SK-MEL-5 (cell line): ENCODE data around the gene PNN. TPM values are rescaled to one million over a fixed set of nuclear protein-coding genes. Genes with fewer than 3 reads are reported as not detected.
"Not testable (repeated sequence)": the region's sequence is repeated elsewhere in the genome, so short reads cannot be mapped to it uniquely, and the experiment has no call there.

Source experiments
- DNase-seq: peaks from one replicate; pipeline ENCODE4 v3.0.0-alpha.2; 2016; ENCODE audit warnings: low read depth, low spot score
- in situ Hi-C: cut with HindIII; loops from 2 replicates; pipeline ENCODE4 v1.10.0; 2016; ENCODE audit warnings: low sequenced_read_pairs, high pct_unique_total_duplicates, low pct_unique_long_range_greater_than_20kb
- polyA plus RNA-seq, 2 experiments: library from polyadenylated mRNA; depleted of rRNA; stranded (reverse); fragments of >200 nt; gene quantifications; 2 replicates each; pipeline ENCODE4 v1.2.3, GENCODE V29; 2015
- total RNA-seq: library from RNA; depleted of rRNA; stranded (reverse); fragments of >200 nt; shearing (Covaris generic); gene quantifications from 2 replicates; pipeline ENCODE4 v1.2.3, GENCODE V29; 2014; rRNA removed

The PNN gene
- total RNA-seq = 15.4 and 19.0 TPM in 2 replicates
- 17.5 and 19.0 TPM in 2 replicates for polyA plus RNA-seq (2015; cell fraction: cytosol; rRNA removed)
- polyA plus RNA-seq (2015; cell fraction: nucleus; rRNA removed) = 134 and 146 TPM in 2 replicates

DNA sequence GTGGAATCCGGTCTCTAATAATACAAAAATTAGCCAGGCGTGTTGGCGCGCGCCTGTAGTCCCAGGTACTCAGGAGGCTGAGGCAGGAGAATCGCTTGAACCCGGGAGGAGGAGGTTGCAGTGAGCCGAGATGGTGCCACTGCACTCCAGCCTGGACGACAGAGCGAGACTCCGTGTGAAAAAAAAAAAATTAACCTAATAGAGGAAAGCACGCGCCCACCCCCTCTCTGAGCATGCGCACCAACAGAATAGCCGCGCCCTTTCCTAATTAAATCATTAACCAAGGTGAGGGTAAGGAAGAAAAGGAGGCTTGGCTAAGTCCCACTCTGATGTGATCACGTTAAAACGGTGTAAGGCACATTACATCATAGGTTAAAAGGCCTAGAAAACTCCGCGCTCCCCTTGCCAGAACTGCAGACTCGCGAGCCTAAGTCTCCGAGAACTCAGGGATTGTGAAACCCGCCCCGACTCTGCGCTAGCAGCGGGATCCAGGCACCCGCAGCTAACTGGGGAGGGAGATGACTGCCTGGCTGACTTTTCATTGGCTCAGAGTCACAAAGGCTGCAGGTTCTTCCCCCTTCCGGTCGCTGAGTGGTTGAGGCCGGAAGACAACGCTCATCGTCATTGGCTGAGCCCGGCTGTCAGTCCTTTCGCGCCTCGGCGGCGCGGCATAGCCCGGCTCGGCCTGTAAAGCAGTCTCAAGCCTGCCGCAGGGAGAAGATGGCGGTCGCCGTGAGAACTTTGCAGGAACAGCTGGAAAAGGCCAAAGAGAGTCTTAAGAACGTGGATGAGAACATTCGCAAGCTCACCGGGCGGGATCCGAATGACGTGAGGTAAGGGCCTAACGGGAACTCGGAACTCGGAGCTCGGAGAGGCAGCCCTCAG is at the start of gene PNN:
Gene PNN (plus strand): TSS at position 695 of the 885 bp plus-strand sequence. CDS start 26 bp downstream, at position 721.
- peak; percentile 99 for DNase-seq
- in situ Hi-C loops = no loop called here

DNA sequence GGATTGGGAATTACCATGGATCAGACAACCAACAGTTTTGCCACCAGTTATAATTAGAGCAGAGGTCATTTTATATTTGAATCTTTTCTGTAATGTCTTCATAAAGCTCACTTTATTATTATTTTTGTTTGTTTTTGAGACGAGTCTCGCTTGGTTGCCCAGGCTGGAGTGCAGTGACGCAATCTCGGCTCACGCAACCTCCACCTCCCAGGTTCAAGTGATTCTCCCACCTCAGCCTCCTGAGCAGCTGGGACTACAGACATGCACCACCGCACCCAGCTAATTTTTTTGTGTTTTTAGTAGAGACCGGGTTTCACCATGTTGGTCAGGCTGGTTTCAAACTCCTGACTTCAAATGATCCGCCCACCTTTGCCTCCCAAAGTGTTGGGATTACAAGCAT is 37.2 kb upstream of the PNN start:
- in situ Hi-C loops, DNase-seq: not testable (repeated sequence)

DNA sequence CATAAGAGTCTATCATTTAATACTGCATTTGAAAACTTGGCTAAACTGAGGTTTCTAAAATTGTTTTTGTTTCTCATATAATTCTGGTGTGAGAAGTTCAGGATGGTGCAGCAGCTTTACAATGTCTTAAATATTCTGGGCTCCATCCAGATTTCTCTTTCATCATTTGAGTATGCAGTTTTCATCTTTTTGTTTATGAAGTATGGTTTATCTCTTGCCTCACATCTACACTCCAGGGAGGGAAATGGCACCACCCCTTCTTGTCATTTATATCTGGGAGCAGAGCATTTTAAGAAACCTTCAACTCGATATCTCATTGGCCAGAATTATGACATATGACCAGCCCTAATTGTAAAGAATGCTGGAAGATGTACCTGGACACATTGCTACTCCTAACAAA is 36.6 kb upstream of the PNN start:
- DNase-seq = no peak
- in situ Hi-C loops = no loop called here

DNA sequence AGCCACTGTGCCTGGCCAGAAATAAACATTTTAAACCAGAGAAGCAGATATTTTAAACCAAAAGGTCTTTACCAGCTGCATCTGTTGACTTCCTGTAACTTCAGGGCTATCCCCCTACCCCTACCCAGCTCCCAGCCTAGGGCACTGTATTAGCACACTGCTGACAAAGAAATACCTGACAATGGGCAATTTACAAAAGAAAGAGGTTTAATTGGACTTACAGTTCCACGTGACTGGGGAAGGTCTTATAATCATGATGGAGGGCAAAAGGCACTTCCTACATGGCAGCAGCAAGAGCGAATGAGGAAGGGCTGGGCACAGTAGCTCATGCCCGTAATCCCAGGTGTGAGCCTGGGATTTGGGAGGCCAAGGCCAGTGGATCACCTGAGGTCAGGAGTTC is 34.9 kb upstream of the PNN start:
- in situ Hi-C loops = no loop called here
- DNase-seq = no peak

DNA sequence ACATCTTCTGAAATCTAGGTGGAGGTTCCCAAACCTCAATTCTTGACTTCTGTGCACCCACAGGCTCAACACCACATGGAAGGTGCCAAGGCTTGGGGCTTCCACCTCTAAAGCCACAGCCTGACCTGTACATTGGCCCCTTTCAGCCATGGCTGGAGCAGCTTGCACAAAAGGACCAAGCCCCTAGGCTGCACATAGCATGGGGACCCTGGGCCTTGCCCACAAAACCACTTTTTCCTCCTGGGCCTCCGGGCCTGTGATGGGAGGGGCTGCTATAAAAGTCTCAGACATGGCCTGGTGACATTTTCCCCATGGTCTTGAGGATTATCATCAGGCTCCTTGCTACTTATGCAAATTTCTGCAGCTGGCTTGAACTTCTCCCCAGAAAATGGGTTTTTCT is 33.4 kb upstream of the PNN start:
- DNase-seq = not testable (repeated sequence)

DNA sequence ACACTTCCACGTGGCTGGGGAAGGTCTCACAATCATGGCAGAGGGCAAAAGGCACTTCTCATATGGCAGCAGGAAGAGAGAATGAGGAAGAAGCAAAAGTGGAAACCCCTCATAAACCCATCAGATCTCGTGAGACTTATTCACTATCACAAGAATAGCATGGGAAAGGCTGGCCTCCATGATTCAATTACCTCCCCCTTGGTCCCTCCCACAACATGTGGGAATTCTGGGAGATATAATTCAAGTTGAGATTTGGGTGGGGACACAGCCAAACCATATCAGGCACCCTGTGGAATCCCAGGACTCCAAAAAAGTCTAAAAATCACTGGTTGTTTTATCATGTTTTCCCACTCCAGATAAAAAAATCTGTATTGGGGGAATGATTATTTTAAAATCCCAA is 31.8 kb upstream of the PNN start:
- not testable (repeated sequence) for DNase-seq

More for the DNA sequence above, 33.4 kb upstream of the PNN start:
- in situ Hi-C loops = not testable (repeated sequence)

DNA sequence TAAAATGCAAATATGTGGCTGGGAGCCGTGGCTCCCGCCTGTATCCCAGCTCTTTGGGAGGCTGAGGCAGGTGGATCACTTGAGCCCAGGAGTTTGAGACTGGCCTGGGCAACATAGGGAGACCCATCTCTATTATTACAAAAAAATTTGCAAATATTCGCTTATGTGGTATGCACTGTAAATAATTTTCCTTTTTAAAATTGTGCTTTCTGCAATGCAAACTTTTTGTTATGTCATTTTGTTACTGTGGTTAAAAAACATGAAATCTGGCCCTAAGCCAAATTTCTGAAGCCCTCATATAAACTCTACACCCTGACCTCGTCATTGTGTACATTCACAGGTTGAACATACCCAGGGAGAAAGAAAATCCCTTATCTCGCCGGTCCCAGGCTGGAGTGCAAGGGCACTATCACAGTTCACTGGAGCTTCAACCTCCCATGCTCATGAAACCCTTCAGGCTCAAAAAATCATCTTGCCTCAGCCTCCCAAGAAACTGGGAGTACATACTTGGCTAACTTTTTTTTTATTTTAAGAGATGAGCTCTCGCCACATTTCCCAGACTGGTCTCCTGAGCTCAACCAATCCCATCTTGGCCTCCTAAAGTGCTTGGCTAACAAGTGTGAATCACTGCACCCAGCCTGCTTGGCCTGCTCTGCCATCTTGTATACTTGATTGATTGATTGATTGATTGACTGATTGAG is 29.6 kb upstream of the PNN start:
- in situ Hi-C loops = no loop called here
- DNase-seq = no peak

More for the DNA sequence above, 31.8 kb upstream of the PNN start:
- in situ Hi-C loops = not testable (repeated sequence)

DNA sequence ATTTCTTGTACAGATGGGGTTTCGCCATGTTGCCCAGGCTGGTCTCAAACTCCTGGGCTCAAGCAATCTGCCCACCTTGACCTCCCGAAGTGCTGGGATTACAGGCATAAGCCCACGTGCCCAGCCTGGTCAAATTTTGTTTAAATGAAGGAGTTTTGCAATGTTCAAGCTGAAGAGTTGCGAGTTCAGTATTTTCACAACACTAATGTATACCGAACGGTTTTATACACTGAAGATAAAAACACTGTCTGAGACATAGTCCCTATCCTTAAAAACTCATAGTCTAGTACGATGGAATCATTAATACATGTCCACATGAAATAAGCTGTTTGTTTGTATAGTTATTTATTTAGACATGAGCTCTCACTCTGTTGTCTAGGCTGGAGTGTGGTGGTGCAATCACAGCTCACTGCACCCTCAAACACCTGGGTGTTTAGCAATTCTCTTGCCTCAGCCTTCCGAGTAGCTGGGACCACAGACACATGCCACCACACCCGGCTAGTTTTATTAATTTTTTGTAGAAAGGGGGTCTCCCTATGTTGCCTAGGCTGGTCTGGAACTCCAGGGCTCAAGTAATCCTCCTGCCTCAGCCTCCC is 20.4 kb upstream of the PNN start:
- in situ Hi-C loops = no loop called here
- no peak for DNase-seq

DNA sequence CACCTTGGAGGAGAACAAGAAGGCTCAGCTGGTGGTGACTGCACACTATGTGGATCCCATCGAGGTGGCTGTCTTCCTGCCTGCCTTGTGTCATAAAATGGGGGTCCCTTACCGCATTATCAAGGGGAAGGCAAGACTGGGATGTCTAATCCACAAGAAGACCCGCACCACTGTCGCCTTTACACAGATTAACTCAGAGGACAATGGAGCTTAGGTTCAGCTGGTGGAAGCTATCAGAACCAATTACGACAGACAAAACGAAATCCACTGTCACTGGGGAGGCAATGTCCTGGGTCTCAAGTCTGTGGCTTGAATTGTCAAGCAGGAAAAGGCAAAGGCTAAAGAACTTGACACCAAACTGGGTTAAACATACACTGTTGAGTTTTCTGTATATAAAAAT is 17.6 kb upstream of the PNN start:
- no peak for DNase-seq
- in situ Hi-C loops = no loop called here

DNA sequence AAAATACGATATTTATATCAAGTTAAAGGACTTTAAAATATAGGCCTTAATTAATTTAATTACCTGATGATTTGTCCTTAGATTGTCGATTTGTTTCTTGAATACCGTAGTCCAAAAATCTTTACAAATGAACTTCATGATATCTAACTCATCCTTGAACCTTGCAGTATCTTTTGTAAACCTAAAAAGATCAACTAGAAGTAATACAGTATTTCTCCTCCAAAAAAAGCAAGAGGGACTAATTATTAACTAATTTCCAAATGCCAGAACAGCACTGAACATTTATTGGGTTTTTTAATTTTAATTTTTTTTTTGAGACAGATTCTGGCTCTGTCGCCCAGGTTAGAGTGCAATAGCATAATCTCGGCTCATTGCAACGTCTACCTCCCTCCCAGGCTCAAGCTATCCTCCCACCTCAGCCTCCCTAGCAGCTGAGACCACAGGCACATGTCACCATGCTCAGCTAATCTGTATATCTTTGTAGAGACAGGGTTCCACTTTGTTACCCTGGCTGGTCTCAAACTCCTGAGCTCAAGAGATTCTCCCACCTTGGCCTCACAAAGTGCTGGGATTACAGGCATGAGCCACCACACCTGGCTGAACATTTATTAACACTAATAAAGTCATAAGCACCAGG is 16.7 kb upstream of the PNN start:
- in situ Hi-C loops = no loop called here
- no peak for DNase-seq

DNA sequence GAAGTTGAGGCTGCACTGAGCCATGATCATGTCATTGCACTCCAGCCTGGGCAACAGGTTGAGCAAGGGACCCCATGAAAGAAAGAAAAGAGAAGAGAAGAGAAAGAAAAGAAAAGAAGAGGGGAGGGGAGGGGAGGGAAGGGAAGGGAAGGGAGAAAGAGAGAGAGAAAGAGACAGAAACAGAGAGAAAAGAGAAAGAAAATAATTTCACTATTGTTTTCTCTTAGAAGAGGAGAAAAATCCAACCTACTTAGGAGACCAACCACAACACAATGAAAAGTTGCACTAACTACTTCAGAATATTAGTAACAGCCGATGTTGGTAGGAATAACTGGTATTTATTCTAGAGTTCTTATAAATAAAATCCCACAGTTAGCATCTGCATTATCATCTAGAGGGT is 14.6 kb upstream of the PNN start:
- no peak for DNase-seq
- in situ Hi-C loops = no loop called here

DNA sequence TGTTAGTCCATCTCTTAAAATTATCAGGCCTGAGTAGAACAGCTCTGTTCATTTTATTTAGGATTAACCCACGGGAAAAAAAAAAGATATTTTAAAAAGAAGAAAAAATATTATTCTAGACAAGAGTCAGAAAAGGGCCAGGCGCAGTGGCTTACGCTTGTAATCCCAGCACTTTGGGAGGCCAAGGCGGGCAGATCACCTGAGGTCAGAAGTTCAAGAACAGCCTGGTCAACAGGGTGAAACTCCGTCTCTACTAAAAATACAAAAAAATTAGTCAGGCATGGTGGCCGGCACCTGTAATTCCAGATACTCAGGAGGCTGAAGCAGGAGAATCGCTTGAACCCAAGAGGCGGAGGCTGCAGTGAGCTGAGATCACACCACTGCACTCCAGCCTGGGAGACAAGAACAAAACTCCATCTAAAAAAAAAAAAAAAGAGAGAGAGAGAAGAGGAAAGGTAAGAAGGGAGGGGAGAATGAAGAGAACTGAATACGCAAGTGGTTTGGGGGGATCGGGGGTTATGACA is 7.2 kb upstream of the PNN start:
- DNase-seq, in situ Hi-C loops: not testable (repeated sequence)

DNA sequence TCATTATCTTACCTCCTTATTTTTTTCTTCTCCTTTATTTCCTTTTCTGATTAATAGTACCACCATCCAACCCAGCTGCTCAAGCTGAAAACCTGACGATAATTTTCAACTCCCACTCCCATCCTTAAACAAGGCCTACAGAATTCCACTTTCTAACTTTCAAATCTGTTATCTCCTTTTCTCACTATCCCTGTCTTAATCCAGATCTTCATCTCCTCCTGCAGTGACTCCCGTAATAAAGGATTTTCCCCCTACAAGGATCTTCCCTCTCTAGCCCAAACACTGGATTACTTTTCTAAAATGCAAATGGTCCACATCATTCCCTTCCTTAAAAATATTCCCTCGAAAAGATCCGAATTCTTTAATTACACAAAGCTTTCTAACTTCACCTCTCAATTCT is 6.5 kb upstream of the PNN start:
- in situ Hi-C loops = no loop called here
- no peak for DNase-seq

DNA sequence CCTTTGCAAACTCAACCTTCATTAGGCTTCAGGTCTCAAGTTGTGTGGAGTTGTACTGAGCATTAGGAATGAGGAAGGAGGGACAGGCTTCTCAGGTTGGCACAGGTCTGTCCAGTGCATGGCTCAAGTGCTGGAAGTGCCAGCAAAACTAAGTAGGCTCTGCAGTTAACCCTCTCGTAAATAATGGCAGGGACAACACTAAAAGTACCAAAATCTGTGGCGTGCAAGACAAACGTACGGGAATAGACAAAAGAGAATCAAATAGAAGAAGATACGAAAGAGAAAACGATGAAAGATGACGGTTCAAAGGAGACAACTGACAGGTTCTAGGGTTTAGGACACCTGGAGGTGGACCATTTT is 5.5 kb upstream of the PNN start:
- in situ Hi-C loops = no loop called here
- no peak for DNase-seq

DNA sequence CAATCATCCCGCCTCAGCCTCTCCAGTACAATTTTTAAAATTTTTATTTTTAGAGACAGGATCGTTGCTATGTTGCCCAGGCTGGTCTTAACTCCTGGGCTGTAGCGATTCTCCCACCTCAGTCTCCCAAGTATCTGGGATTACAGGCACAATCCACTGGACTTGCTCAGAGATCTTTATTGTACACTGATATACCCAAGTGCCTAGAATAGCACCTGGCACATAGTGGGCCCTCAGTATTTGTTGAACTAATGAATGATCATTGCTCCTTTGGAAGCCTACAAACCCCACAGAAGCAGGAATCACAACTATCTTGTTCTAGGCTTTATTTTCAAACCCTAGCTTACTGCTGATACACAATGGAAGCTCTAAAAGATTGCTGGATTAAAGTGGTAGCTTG is 1.9 kb upstream of the PNN start:
- DNase-seq = no peak
- in situ Hi-C loops = no loop called here

DNA sequence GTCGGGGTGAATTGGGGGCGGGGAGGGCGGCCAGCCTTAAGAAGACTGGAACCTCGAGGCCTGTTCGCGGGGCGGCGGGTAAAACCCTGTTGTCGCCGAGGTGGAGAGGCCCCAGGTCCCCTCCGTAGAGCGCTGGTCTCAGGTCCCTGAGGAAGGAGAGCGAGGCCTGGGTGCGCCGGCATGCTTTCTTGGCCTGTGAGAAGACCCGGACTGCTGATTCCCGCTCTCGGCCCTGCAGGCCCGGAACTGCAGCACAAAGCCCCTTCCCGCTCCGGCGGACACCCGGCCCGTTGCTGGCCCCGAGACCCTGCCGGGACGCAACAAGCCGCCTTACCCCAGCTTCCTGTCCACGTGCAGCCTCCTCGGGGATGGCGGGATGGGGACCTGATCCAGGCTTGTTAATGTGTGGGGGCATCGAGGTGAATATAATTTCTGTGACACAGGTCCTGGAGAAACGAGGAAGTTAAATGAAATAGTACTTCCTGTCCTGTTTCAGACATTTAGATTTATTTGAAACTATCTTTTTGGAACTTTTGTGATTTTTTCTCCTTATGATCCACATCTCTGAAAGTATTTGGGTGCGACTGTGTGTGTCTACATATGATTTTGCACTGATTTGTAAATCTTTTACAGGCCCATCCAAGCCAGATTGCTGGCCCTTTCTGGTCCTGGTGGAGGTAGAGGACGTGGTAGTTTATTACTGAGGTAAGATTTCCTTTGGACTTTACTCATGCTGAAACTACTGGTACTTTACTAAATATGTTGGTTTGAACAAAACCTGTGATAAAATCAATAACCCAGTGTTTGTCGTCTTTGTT is 600 bp downstream of the PNN start:
- peak; percentile 33 for DNase-seq
- in situ Hi-C loops = no loop called here
